Embryonic facial prominence (tissue), 1 donor: ENCODE data around the gene CDH23.

Experiments
- DNase-seq: peaks from one replicate; pipeline ENCODE4 v3.0.0-alpha.2; 2016; ENCODE audit errors: extremely low spot score

CDH23 gene

DNA sequence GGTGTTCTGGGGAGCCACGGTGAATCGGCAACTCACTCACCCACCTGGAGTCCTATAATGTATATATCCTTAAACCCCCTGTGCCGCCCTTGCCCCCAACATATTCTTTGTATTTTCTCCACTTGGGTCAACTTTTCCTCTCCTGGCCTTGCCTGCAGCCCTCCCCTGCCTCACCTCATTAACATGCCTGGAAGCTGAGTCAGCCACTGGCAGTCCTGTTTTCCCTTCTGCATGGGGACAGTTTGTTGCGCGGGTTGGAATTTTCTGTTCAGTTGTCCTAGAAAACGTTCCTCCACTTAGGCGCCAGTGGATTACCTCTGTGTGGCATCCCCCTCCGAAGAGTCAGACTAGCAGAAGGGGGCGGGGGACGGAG, 225.4 kb downstream of the CDH23 start:
- no peak for DNase-seq

DNA sequence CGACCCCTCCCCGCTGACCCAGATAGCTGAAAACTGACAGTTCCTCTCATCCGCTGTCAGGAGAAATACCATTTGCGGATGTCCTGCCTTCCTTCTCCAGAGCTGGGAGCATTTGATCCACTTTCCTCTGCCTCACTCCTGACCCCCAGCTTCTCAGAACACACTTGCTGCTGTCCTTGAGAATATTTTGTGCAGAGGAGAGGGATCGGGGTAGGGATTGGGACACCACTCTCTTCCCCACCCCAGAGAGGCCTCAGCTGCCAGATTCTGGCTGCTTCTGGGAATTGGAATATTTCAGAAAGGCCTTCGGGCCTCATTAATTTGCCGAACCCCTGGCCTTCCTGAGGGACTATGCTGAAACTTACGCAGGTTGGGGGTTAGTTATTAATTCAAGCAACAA, 225.9 kb downstream of the CDH23 start:
- DNase-seq: no peak

DNA sequence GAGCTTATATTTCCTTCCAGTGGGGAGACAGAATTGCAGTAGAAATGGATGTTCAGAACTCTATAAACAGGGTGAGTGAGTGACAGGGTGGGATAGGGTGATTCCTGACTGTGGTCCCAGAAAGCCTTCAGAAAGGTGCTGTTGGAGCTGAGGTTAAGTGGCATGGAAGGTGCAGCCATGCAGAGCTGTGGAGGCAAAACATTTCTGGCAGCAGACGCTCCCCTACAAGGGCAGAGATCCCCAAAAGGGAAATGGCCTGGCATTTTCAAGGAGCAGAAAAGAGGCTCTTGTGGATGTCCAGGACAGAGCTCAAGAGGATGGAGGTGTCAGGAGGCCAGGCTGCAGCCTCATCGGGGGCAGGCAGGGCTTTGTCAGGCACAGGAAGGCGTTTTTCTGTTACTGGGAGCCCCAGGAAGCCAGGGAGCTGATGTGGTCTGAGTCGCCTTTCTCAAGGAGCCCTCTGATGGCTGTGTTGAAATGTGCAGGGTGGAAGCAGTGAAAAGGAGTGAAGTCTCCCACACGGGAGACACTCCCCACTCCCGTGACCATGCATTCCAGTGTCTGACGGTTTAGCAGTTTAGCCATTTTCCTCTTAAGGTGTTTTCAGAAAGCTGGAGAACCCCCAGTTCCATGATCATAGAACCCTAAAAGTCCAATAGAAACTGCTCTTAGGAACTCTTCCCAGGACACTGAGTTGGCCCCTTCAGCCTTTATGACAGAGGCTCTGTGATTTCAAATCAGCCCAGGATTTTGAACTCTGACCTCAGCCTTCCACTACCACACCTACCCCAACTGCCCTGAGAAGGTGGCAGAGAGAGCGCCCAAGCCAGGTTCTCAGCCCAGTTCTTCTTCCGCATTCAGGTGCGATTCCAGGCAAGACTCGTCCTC, 226.6 kb downstream of the CDH23 start:
- DNase-seq: no peak

DNA sequence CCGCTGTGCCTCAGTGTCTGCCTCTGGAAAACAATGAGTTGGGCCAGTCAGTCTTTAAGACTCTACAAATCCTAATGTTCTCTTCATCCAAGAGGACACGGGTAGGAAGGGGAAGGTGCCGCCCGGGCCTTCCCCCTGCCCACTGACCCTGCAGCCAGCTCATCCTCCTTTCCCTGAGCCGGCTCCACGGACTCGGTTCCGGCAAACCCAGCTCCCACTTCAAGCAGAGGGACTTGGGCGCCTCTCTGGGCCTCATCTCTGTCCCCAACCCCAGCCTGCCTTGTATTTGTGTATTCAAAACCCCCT, 227.2 kb downstream of the CDH23 start:
- DNase-seq: no peak

DNA sequence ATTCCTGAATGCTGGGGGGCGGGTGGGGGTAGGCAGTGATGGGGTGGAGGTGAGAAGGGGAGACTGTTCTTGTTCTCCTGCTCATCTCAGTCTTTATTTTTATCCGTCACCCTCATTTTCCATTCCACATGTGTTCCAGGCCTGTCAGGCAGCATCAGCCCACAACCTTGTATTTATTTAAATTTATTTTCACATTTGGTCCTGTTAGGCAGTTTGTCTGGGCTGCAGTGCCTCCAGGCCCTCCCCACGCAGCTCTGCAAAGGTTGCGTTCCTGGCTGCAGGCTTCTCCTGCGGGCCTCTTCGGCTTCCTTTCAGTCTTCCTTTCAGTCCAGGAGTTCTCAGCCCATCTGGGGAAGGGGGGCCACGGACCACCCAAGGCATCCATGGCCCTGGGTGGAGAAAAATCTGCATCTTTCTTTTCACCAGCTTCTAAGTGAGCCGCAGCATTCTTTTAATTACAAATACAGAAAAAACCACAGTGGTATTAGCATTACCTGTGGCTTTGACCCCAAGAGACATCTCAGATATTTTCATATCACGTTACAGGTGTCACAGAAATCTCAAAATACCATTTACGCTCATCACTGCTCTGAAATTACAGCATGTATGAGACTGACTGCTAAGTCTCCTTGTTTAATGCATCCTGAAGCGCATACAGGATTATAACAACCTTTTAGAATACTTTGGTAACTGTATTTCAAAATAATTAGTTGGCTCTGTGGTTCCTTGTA, 228.9 kb downstream of the CDH23 start:
- DNase-seq: no peak

DNA sequence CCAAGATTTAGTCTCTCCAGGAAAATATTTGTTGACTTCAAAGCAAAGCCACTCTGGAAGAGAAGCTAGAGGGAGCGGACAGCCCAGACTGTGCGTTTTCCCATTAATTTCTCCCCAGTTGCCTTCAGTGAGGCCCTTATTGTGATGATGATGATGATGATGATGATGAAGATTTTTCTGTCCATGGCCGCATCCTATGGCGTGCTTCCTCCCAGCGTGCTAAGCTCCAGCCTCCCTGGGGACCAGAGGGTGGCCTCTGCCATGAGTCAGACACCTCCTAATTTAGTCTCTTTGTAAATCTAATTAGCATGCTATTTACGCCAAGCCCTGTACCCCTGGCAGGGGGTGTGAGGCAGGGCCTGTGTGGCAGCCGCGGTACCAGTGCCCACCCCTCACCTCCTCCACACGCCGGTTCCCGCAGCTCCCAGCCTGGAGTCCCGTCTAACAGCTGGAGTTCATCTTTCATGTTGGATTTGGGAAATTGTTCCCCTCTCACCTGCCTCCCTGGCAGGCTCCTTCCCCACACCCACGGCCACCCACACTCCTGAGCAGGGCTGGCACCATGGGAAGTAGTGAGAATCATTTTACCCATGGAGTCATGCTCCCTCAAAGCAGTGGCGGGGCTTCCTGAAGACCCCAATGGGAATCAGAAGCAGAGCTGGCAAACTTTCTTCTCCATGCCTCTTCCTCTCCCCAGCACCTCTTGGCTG, 230.7 kb downstream of the CDH23 start:
- no peak for DNase-seq

DNA sequence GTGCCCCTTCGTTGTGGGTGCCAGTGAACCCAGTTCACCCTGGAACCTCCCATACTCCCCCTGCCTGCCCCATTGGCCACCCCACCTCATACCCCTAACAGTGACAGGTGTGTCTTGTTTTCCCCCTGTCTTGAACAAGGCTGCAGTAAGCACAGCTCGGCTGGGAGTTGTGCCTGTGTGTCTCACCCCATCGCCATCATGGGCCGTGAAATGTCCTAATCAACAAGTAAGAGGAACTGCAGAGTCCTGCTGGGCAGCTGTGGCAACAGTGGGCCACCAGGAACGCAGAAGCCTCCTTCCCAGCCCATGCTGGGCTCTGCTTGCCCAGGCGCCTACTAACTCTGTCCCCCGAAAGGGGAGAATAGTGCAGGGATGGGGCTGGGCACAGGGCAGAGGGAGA, 231.2 kb downstream of the CDH23 start:
- DNase-seq: no peak

DNA sequence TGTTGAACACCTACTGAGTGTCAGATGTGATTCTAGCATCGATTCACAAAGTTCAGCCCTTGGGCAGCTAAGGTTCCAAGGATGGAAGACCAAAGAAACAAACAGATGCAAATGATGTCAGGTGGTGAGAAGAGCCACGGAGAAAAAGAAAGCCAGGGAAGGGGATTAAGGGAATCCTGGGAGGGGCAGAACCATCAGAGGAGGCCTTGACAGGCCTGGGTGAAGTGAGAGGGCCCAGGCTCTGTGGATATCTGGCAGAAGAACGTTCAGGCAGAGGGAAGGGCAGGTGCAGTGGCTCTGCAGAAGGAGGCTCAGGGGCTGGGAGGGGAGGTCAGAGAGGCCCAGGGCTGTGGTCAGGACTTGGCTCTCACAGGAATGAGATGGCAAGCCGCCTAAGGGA, 232.4 kb downstream of the CDH23 start:
- no peak for DNase-seq

DNA sequence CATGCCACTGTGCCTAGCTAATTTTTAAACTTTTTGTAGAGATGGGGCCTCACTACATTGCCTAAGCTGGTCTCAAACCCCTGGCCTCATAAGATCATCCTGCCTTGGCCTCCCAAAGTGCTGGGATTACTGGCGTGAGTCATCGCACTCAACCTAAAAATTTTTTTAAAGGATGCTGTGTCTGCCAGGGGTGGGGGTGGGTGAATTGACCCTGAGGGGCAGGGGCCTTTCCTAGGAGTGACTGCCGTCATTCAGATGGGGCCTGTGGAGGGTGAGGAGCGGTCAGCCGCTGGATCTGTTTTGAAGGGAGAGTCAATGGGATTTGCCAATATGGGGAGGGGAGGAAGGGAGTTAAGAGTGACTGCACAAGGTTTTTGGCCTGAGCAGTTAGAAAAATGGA, 233.4 kb downstream of the CDH23 start:
- DNase-seq: no peak

DNA sequence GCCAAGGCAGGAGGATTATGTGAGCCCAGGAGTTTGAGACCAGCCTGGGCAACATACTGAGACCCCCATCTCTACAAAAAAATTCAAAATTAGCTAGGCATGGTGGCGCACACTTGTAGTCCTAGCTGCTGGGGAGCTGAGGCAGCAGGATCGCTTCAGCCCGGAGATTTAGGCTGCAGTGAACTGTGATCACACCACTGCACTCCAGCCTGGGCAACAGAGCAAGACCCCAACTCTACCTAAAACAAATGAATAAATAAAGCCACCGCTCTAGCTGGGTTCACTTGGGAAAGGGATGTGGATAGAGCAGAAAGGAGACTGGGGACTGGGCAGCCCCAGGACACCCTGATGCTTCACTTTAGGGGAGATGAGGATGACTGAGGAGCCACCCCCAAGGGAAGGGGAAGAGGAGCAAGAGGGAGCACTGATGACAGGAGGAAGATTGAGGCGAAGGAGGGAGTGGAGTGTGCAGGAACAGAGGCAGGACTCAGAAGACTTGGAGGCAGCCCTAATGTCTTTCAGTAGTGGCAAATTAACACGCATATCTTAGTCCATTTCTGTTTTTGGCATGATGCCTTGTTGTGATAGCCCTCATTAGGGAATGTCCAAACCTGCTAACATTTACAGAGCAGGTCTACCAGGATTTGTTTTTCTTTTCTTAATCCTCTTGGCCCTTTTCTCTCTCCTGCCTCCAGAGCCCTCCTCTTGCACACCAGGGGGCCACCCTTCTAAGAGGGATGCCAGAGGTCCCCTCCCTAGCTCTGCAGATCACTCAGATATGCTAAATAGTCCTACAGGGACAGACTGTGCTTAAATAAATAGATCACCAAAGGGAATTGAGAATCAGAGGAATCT, 234.5 kb downstream of the CDH23 start:
- no peak for DNase-seq

DNA sequence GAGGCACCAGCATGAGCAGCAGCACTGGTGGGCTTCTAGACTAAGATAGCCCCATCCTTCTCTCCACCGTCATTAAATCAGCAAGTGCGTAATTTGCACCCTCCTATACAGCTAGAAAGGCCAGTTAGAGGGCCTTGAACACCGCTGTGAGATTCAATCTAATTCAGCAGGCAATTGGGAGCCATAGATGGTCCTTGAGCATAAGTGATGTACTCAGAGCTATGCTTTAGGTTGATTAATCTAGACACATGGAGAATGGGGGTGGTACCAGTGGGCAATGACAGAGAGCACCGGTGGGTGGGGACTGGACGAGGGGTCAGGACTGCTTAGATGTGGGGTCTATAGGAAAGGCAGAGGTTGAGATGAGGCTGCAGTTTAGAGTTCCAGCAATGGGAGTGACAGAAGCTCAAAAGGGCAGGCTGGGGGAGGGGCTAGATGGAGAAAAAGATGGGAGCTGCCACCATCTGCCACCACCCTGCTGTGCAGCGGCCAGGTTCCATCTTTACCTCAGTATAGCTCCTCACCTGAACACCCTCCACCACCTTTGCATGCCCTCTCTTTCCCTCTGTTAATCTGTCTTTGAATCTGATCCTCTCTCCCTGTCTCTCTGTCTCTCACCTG, 235.6 kb downstream of the CDH23 start:
- no peak for DNase-seq

DNA sequence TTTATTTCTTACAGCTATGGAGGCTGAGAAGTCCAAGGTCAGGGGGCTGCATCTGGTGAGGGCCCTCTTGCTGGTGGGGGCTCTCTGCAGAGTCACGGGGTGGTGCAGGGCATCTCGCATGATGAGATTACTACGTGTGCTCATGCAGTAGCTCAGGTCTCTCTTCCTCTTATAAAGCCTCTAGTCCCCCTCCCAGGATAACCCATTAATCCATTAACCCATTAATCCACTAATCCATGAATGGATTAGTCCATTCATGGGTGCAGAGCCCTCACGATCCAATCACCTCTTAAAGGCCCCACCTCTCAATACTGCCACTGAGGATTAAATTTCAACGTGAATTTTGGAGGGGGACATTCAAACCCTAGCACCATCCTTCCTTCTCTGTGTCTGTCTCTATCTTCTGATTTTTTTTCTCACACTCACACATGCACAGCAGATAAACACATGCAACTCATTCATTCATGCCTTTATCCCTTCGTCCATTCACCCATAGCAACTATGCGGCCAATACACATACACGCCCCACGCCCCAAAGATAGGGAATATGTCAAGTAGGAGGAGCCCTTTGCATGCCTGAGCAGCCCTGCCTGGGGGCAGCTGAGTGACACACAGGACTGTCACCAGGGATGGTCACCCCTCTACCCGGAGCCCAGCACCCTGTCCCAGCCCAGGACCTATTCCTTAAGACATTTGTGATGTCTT, 236.3 kb downstream of the CDH23 start:
- DNase-seq: no peak

DNA sequence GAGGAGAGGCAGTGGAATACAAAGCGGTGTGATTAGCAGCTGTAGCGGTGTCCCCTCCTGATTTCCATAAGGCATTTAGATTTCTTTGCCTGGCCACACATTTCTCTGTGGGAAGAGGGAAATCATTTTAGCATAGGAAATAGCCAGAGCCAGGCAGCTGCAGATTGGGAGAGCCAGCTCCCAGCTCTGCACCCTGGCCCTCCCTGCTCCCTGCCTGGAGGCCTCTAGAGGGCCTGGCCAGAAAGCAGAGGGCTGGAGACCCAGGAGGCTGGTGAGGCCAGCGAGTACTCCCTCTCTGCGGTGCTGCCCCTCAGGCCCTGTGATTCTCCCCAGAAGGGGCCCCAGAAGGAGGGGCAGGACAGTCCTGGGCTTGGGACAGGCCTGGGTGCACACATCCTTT, 237.2 kb downstream of the CDH23 start:
- no peak for DNase-seq

DNA sequence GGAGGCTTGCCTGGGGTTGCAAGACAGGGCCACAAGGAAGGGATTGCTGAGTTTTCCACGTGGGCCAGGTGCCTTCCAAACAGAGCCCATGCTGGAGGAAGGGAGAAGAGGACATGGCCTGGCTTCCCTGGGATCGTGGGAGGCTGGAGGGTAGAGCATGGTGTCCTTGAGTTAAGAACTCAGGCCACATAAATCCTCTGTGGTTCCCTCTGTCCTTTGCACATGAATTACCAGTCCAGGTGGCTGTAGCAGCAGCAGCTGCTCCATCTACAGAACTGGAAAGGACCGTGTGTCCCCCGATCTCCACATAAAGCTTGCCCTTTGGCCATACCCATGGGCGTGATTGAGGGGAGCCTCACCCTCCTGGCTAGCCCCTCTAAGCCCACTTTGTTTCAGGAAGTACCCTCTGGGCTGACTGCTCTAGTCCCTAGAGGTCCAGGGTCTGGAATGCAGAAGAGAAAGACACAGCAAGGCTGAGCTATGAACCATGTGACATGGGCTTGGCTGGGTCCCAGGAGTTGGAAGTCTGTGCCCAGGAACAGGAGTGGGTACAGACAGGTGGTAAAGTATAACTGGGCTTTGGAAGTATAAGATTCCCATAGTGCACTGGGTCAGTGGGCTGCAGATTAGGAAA, 237.9 kb downstream of the CDH23 start:
- no peak for DNase-seq

DNA sequence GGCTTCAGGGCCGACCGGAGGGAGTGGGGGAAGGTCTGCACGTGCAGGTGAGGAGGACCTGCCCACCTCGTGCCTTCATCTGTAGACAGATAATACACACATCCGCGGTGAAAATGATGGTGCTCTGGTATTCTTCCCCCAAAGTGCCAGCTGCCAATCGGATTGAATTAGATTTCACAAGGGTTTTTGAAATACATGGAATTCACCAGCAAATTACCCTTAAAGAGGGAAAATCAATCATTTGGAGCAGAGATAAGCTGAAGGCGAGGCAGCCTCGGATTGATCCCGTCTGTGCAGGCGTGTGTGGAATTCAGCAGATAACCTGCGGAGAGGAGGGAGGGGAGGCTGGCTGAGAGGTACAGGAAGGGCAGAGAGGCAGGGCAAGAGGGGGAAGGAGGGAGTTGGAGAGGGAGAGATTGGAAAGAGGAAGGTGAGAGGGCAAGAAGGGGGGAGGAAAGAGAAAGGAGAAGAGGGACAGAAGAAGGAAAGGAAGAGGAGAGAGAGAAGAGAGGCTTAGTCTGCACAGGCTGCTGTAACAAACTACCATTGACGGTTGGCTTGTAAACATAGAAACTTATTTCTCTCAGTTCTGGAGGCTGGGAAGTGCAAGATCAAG, 238.6 kb downstream of the CDH23 start:
- no peak for DNase-seq

DNA sequence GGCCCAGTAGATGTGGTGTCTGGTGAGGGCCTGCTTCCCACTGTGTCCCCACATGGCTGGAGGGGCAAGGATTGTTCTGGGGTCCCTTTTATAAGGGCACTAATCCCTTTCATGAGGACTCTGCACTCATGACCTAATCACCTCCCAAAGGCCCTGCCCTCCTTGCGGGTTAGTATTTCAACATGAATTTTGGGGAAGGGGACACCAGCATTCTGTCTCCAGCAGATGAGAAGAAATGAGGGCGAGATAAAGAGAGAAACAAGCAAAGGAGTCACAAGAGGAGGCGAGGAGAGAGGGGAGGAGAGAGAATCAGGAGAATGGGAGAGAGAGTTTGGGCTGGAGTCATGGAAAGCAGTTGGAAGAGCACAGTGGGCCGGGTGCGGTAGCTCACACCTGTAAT, 239.1 kb downstream of the CDH23 start:
- DNase-seq: no peak

DNA sequence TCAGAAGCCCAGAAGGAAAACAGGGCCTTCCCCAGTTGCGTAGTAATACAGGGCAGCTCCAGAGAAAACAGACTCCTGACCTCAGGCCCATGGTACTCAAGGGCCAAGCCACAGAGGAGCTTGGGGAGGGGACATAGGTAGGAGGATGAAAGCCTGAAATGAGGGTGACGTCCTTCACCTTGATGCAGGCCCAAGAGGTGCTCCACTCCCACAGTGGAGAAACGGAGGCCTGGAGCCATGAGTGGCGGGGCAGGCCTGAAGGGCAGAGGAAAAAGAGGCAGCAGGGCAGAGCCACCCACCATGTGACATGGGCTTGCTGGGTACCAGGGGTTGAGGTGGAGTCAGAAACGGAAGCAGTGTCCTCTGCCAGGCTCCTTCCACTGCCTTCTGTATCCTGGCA, 239.9 kb downstream of the CDH23 start:
- no peak for DNase-seq

DNA sequence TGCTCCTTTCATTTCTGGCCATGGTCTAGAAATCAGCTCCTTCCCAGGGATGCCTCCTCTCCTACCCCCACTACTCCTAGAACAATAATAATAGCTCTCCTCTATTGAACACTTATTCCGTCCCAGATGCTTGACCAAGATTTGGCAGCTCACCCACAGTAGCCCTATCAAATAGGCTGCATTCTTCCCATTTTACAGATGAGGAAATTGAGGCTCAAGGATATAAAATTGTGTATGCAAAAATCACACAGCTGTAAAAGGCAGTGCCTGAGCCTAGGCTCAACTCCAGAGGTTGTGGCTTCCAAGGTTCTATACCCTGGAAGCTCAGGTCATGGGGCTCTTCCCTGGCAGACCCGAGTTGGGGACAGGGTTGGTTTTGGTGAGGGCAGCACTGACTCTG, 240.6 kb downstream of the CDH23 start:
- DNase-seq: no peak

DNA sequence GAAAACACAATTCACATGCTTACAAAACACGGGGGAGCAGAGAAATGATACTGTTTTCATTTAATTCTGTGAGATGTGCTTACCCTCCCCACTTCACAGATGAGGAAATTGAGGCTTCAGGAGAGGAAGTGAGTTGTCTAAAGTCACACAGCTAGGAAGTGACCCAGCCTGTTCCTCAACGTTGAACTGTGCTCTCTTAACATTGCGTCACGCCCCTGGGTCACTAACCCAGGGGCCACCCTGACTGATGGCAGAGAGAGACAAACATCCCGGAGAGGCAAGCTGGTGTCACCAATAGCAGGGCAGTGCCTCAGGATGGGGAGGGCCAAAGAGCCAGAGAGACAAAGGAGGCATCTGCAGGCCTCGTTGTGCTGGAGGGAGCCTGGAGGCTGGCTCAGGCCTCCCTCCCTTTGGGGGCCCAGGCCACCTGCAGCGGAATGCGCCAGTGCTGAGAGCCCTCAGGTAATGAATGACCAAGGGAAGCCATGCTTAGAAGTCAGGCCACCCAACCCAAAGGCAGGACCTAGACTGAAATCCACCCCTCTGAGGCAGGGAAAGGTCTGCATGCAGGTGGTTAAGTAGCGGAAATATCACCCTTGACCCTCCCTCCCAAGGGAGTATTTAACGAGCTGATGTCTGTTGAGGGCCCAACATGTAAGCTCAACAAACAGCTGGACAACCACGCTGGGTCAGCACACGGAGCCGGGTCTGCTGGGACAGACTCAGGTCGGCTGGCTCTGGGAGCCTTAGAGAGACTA, 241.5 kb downstream of the CDH23 start:
- no peak for DNase-seq
